HCT116 (cell line): Measurements from ENCODE around the gene KCTD19. TPM values are rescaled to one million over a fixed set of nuclear protein-coding genes. Genes with fewer than 3 reads are reported as not detected.

ENCODE experiments used
- ATAC-seq: fragments of 200-7000 bp; cut with Tn5 transposase; 2 replicates; pipeline ENCODE4 v1.9.1; 2020; ENCODE audit warnings: mild to moderate bottlenecking, moderate library complexity
- BruUV-seq: library from RNA; stranded (reverse); fragments of 400-500 nt; replicated peaks from 2 replicates; lab custom pipeline; 2021; lab: Mats Ljungman, UMichigan
- CTCF ChIA-PET: fragments of 300-600 bp; sonication (Branson Sonifier 250); formaldehyde crosslinking; loops from one replicate; lab custom pipeline; 2021; ENCODE audit warnings: antibody characterized with exemption; lab: Charles Lee
- POLR2A ChIA-PET: fragments of 300-600, 350-600 bp; sonication (Branson Sonifier 250); formaldehyde crosslinking; loops from one replicate; lab custom pipeline; 2021; ENCODE audit warnings: antibody characterized with exemption; lab: Charles Lee
- RAD21 ChIA-PET, 2 experiments: fragments of 300-600 bp; sonication (Branson Sonifier 250); formaldehyde crosslinking; loops; one replicate each; lab custom pipeline; 2023; ENCODE audit warnings: low total read pairs in 2 of 2; ENCODE audit not compliant: uncharacterized antibody in 2 of 2, unreplicated experiment in 2 of 2, low non-redundant PET in 1 of 2; lab: Charles Lee
- DNase-seq: peaks from one replicate; pipeline ENCODE4 v3.0.0-alpha.2; 2010; ENCODE audit warnings: low read depth, low spot score
- H2AFZ ChIP-seq: fragments of 200-600 bp; shearing (Covaris generic), sonication (generic); 2 replicates; pipeline ENCODE4 v1.6.1; 2017; ENCODE audit warnings: low read depth, mixed run types, mixed read lengths, antibody characterized with exemption, low read length; ENCODE audit not compliant: poor library complexity, severe bottlenecking
- H3K27ac ChIP-seq: 2 replicates; pipeline ENCODE4 v1.5.1; 2012; ENCODE audit warnings: low read depth, low read length
- H3K27me3 ChIP-seq: fragments of 200-600 bp; sonication (generic); 2 replicates; pipeline ENCODE4 v1.6.1; 2016; ENCODE audit warnings: mixed run types, low read length, mixed read lengths; ENCODE audit not compliant: insufficient read depth
- H3K36me3 ChIP-seq, 2 experiments: fragments of 200-500 bp in 1 of 2; fragments of 200-600 bp in 1 of 2; sonication (Bioruptor generic) in 1 of 2; sonication (generic) in 1 of 2; 2 replicates each; pipeline versions ENCODE4 v1.5.1 to v1.6.1; 2014 to 2016; ENCODE audit warnings: low read length in 2 of 2, inconsistent platforms in 1 of 2, mixed read lengths in 1 of 2, mixed run types in 1 of 2; ENCODE audit not compliant: insufficient read depth in 2 of 2, control insufficient read depth in 1 of 2
- H3K4me1 ChIP-seq, 2 experiments: fragments of 200-600 bp in 1 of 2; sonication (generic) in 1 of 2; 2 replicates each; pipeline versions ENCODE4 v1.5.1 to v1.6.1; 2012 to 2017; ENCODE audit warnings: low read length in 2 of 2, inconsistent platforms in 1 of 2, mild to moderate bottlenecking in 1 of 2, mixed read lengths in 1 of 2, mixed run types in 1 of 2, moderate library complexity in 1 of 2; ENCODE audit not compliant: insufficient read depth in 2 of 2, control insufficient read depth in 1 of 2
- H3K4me2 ChIP-seq: fragments of 200-600 bp; sonication (generic); 2 replicates; pipeline ENCODE4 v1.6.1; 2017; ENCODE audit warnings: mixed run types, low read length, mixed read lengths
- H3K4me3 ChIP-seq, 2 experiments: fragments of 200-600 bp in 1 of 2; sonication (generic) in 1 of 2; replicated peaks in 1 of 2; 2 replicates each; pipeline ENCODE4 v1.5.1; 2011 to 2016; ENCODE audit warnings: low read length in 2 of 2, control low read depth in 1 of 2, low read depth in 1 of 2, mild to moderate bottlenecking in 1 of 2, mixed read lengths in 1 of 2, mixed run types in 1 of 2
- H3K79me2 ChIP-seq: fragments of 200-600 bp; sonication (generic); 2 replicates; pipeline ENCODE4 v1.6.1; 2017; ENCODE audit warnings: mild to moderate bottlenecking, mixed run types, low read length, moderate library complexity, mixed read lengths; ENCODE audit not compliant: insufficient read depth
- H3K9ac ChIP-seq: fragments of 200-600 bp; sonication (generic); 2 replicates; pipeline ENCODE4 v1.6.1; 2016; ENCODE audit warnings: low read length, mixed read lengths
- H3K9me2 ChIP-seq: fragments of 200-600 bp; sonication (generic), shearing (Covaris generic); 2 replicates; pipeline ENCODE4 v1.6.1; 2017; ENCODE audit warnings: mixed run types, mild to moderate bottlenecking, moderate library complexity; ENCODE audit not compliant: insufficient read depth
- H3K9me3 ChIP-seq, 2 experiments: fragments of 200-500 bp in 1 of 2; fragments of 200-600 bp in 1 of 2; sonication (Bioruptor generic) in 1 of 2; sonication (generic) in 1 of 2; 2 replicates each; pipeline ENCODE4 v1.6.1; 2014 to 2017; ENCODE audit warnings: low read length in 2 of 2, mixed read lengths in 2 of 2, inconsistent platforms in 1 of 2, low read depth in 1 of 2, mild to moderate bottlenecking in 1 of 2, mixed run types in 1 of 2, moderate library complexity in 1 of 2; ENCODE audit not compliant: control insufficient read depth in 1 of 2, insufficient read depth in 1 of 2
- H4K20me1 ChIP-seq: fragments of 200-600 bp; sonication (generic), shearing (Covaris generic); 2 replicates; pipeline ENCODE4 v1.6.1; 2017; ENCODE audit warnings: mixed run types, mild to moderate bottlenecking, moderate library complexity; ENCODE audit not compliant: insufficient read depth
- CEBPB ChIP-seq: IDR thresholded peaks from 2 replicates; pipeline ENCODE4 v1.6.1; 2012; ENCODE audit warnings: low read depth
- JUND ChIP-seq: IDR thresholded peaks from 2 replicates; pipeline ENCODE4 v1.6.1; 2012
- POLR2AphosphoS5 ChIP-seq: IDR thresholded peaks from 2 replicates; pipeline ENCODE4 v1.6.1; 2011; ENCODE audit warnings: mild to moderate bottlenecking, low read depth, low read length, moderate library complexity
- REST ChIP-seq: IDR thresholded peaks from 2 replicates; pipeline ENCODE4 v1.6.1; 2012; ENCODE audit warnings: low read depth
- SIN3A ChIP-seq: IDR thresholded peaks from 2 replicates; pipeline ENCODE4 v1.6.1; 2012; ENCODE audit warnings: low read depth
- SP1 ChIP-seq: IDR thresholded peaks from 2 replicates; pipeline ENCODE4 v1.6.1; 2012; ENCODE audit warnings: low read depth
- SRF ChIP-seq: IDR thresholded peaks from 2 replicates; pipeline ENCODE4 v1.6.1; 2012; ENCODE audit warnings: low read depth
- TCF7L2 ChIP-seq: IDR thresholded peaks from 2 replicates; pipeline ENCODE4 v1.7.0; 2011; ENCODE audit warnings: borderline replicate concordance, inconsistent platforms; ENCODE audit not compliant: insufficient read depth, insufficient read length; ENCODE audit errors: extremely low read depth
- ZNF274 ChIP-seq: fragments of 200-500 bp; sonication (Bioruptor generic); IDR thresholded peaks from 2 replicates; pipeline ENCODE4 v1.6.1; 2014; ENCODE audit warnings: mild to moderate bottlenecking, low read depth, low read length, inconsistent platforms
- intact Hi-C: fragments of 100-400 bp; cut with micrococcal nuclease; formaldehyde crosslinking; loops from 2 replicates; pipeline ENCODE4 v1.10.0; 2022
- total RNA-seq: library from RNA; stranded (reverse); gene quantifications from one replicate; pipeline ENCODE4 v1.2.1, GENCODE V29; 2021; ENCODE audit not compliant: unreplicated experiment
- TF ChIP-seq, protein P1 (sequence below): IDR thresholded peaks from 2 replicates; pipeline ENCODE4 v1.6.1; 2011; ENCODE audit warnings: mild to moderate bottlenecking, low read length, moderate library complexity; ENCODE audit not compliant: insufficient replicate concordance; ENCODE audit errors: extremely low read depth

The KCTD19 gene
- total RNA-seq, 1 experiment from 2014 or later = not detected

DNA sequence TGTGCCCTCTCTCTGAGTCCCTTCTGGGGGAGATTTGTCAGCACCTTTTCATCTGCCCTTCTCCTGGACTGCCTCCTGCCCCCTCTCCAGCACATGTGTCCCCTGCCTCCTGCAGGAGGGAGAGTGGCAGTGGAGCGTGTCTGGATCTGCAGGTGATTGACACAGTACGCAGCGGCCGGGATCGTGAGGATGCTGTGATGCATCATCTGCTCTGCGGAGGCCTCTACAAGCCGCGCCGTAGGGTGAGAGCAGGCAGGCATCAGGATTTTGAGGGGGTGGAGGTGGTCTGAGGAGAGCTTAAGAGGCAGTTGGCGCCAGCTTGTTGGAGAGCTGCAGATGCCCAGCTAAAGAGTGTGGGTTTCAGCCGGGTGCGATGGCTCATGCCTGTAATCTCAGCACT is 66.8 kb downstream of the KCTD19 start:
- ChIA-PET CTCF (interaction anchor here (1.5 to 2.0 kb wide), 7 partner anchors 11 to 188 kb away, joined by 5 to 22 read pairs (median 15); partner anchors contain the start of genes FHOD1, PLEKHG4 and SLC9A5), POLR2A (interaction anchor here (1.2 kb wide), 1 partner anchor 80 kb away, joined by 3 read pairs; no protein-coding TSS in a partner anchor), RAD21 (interaction anchor here in 1 of 2 experiments (1.4 kb wide), 1 partner anchor 140 kb away, joined by 5 read pairs; no protein-coding TSS in a partner anchor)
- H3K4me2 ChIP-seq = no peak overlapping the region
- TF ChIP-seq, protein P1, sequence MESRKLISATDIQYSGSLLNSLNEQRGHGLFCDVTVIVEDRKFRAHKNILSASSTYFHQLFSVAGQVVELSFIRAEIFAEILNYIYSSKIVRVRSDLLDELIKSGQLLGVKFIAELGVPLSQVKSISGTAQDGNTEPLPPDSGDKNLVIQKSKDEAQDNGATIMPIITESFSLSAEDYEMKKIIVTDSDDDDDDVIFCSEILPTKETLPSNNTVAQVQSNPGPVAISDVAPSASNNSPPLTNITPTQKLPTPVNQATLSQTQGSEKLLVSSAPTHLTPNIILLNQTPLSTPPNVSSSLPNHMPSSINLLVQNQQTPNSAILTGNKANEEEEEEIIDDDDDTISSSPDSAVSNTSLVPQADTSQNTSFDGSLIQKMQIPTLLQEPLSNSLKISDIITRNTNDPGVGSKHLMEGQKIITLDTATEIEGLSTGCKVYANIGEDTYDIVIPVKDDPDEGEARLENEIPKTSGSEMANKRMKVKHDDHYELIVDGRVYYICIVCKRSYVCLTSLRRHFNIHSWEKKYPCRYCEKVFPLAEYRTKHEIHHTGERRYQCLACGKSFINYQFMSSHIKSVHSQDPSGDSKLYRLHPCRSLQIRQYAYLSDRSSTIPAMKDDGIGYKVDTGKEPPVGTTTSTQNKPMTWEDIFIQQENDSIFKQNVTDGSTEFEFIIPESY = no peak
- intact Hi-C loops = loop anchor here (1.0 to 5.0 kb wide), 3 partner anchors 79 to 188 kb away; no protein-coding TSS in a partner anchor
- no peak overlapping the region for H2AFZ ChIP-seq
- H3K36me3 ChIP-seq = no peaks in the 10 kb centered on the region; a peak in 1 of 4 replicates
- no peak overlapping the region for H3K4me3 ChIP-seq
- no peaks in the 10 kb centered on the region for H4K20me1 ChIP-seq
- ATAC-seq (no peak), DNase-seq (no peak)
- no peaks in the 10 kb centered on the region for H3K9me3 ChIP-seq
- H3K9me2 ChIP-seq = no peaks in the 10 kb centered on the region
- no peaks in the 10 kb centered on the region for H3K27me3 ChIP-seq
- no peaks in the 10 kb centered on the region for H3K4me1 ChIP-seq
- no peak overlapping the region for H3K27ac ChIP-seq
- no peaks in the 10 kb centered on the region for H3K79me2 ChIP-seq
- H3K9ac ChIP-seq = no peak overlapping the region
- no TSS peak for BruUV-seq

GRCh38 chr16:67258161-67258835 is 68.2 kb downstream of the KCTD19 start:
- Histone ChIP-seq H3K4me3 (no peak overlapping the region), H3K36me3 (no peaks in the 10 kb centered on the region; a peak in 1 of 4 replicates), H3K9me2 (no peaks in the 10 kb centered on the region), H3K27me3 (no peaks in the 10 kb centered on the region), H3K4me1 (no peaks in the 10 kb centered on the region), H3K27ac (no peak overlapping the region), H3K9ac (no peak overlapping the region), H3K9me3 (no peaks in the 10 kb centered on the region), H3K4me2 (no peak overlapping the region), H4K20me1 (no peaks in the 10 kb centered on the region), H2AFZ (no peak overlapping the region), H3K79me2 (no peaks in the 10 kb centered on the region)
- intact Hi-C loops = no loop called here
- no TSS peak for BruUV-seq
- TF ChIP-seq REST (no peak), ZNF274 (no peak), JUND (no peak), SRF (no peak), CEBPB (no peak), TCF7L2 (no peak), SIN3A (no peak), SP1 (no peak), POLR2AphosphoS5 (no peak)
- ATAC-seq (no peak), DNase-seq (no peak)
- ChIA-PET CTCF (no interaction called here), POLR2A (no interaction called here), RAD21 (no interaction called here)
